ENCODE results near the gene ATOX1. TPM values are rescaled to one million over a fixed set of nuclear protein-coding genes. Genes with fewer than 3 reads are reported as not detected.
A peak's percentile ranks its signal among the peaks of the same experiment; 100 is the strongest.
"Not testable (repeated sequence)": the region's sequence is repeated elsewhere in the genome, so short reads cannot be mapped to it uniquely, and the experiment has no call there.

The ATOX1 gene
- total and polyA plus RNA-seq, 2 experiments from 2014 or later: 68.2 to 190 TPM

GRCh38 chr5:151703780-151704179 is 54.7 kb downstream of the ATOX1 start:
- H3K4me1 ChIP-seq (ENCODE audit: low read depth): no peaks in the 10 kb centered on the region
- no peak for TF ChIP-seq CTCF (IDR thresholded peaks at IDR 0.05; ENCODE audit: low read depth, low read length)
- no peaks in the 10 kb centered on the region for H3K36me3 ChIP-seq
- H3K27me3 ChIP-seq: no peaks in the 10 kb centered on the region
- no peak overlapping the region for H3K27ac ChIP-seq
- H3K4me3 ChIP-seq: no peak overlapping the region
- no peaks in the 10 kb centered on the region for H3K9me3 ChIP-seq (ENCODE audit: low read depth)
- DNase-seq (ENCODE audit: low read depth in 1 of 2, low spot score in 1 of 2): no peak

DNA sequence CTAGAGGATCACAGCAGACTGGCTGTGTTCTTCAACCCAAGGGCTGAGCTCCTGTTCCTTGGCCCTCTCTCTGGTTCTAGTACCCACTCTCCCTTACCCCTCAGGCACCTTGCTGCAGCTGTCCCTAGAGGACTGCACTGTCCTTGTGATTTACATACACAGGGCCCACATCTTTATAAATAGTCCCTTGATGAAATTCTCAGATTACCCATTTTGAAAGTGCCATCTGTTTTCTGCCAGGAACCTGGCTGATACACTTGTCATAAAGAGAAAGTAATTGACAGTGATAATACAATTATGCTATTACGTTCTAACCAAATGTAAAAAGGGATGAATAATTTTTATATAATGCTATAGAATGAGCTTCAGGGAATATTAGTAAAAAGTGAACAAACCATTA is 55.2 kb downstream of the ATOX1 start:
- no peaks in the 10 kb centered on the region for H3K9me3 ChIP-seq (ENCODE audit: low read depth)
- no peak for TF ChIP-seq CTCF (IDR thresholded peaks at IDR 0.05; ENCODE audit: low read depth, low read length)
- no peak for DNase-seq (ENCODE audit: low read depth in 1 of 2, low spot score in 1 of 2)
- no peaks in the 10 kb centered on the region for H3K27me3 ChIP-seq
- H3K4me3 ChIP-seq: no peak overlapping the region
- H3K4me1 ChIP-seq (ENCODE audit: low read depth): no peaks in the 10 kb centered on the region
- H3K36me3 ChIP-seq: no peaks in the 10 kb centered on the region
- H3K27ac ChIP-seq: no peak overlapping the region

DNA sequence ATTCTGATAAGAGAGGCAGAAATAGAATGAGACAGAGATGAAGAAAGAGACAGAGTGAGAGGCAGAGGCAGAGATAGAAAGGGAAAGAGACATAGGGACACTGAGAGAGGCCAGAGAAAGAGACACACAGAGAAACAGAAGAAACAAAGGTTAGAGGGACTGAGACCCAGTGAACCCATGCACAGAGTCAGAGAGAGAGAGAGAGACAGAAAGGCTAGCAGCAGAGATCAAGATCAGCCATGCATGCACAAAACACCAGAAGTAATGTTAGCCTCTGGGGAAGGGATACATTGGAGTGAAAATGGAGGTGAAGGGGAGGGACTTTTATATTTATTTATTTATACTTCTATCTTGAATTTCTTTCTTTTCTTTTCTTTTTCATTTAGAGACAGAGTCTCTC is 57.6 kb downstream of the ATOX1 start:
- DNase-seq (ENCODE audit: low read depth in 1 of 2, low spot score in 1 of 2): no peak
- no peak for TF ChIP-seq CTCF (IDR thresholded peaks at IDR 0.05; ENCODE audit: low read depth, low read length)
- Histone ChIP-seq H3K4me1 (ENCODE audit: low read depth) (peaks cover 5% of the 10 kb centered on the region), H3K27ac (no peak overlapping the region), H3K27me3 (no peaks in the 10 kb centered on the region), H3K36me3 (no peaks in the 10 kb centered on the region), H3K9me3 (ENCODE audit: low read depth) (no peaks in the 10 kb centered on the region), H3K4me3 (no peak overlapping the region)

DNA sequence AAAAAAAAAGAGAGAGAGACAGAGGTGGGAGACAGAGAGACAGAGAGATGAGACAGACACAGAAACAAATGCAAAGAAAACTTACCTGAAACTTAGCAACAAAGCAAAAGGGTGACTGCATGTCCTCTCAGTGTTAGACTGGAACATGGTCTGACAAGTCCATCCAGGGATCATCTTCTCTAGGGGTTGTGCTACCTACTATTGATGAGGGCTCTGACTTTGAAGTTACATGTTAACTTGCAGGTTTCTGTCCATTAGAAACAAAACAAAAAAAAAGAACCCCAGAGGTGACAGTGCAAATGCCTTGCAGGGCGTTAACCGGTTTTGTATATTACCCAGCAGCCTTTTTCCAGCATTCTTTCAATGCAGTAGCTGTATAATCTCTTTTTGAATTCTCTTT is 58.1 kb downstream of the ATOX1 start:
- no peak for DNase-seq (ENCODE audit: low read depth in 1 of 2, low spot score in 1 of 2)
- Histone ChIP-seq H3K27me3 (no peaks in the 10 kb centered on the region), H3K27ac (no peak overlapping the region), H3K4me3 (no peak overlapping the region), H3K4me1 (ENCODE audit: low read depth) (peaks cover 5% of the 10 kb centered on the region), H3K36me3 (no peaks in the 10 kb centered on the region), H3K9me3 (ENCODE audit: low read depth) (no peaks in the 10 kb centered on the region)
- TF ChIP-seq CTCF (IDR thresholded peaks at IDR 0.05; ENCODE audit: low read depth, low read length): no peak

GRCh38 chr5:151699071-151699901 is 59.1 kb downstream of the ATOX1 start:
- Histone ChIP-seq H3K9me3 (ENCODE audit: low read depth) (no peaks in the 10 kb centered on the region), H3K4me1 (ENCODE audit: low read depth) (peaks cover 5% of the 10 kb centered on the region), H3K4me3 (no peak overlapping the region), H3K27me3 (no peaks in the 10 kb centered on the region), H3K27ac (no peak overlapping the region), H3K36me3 (no peaks in the 10 kb centered on the region)
- peak in 1 of 2 donors; percentile 98 for DNase-seq (ENCODE audit: low read depth in 1 of 2, low spot score in 1 of 2)
- no peak for TF ChIP-seq CTCF (IDR thresholded peaks at IDR 0.05; ENCODE audit: low read depth, low read length)

DNA sequence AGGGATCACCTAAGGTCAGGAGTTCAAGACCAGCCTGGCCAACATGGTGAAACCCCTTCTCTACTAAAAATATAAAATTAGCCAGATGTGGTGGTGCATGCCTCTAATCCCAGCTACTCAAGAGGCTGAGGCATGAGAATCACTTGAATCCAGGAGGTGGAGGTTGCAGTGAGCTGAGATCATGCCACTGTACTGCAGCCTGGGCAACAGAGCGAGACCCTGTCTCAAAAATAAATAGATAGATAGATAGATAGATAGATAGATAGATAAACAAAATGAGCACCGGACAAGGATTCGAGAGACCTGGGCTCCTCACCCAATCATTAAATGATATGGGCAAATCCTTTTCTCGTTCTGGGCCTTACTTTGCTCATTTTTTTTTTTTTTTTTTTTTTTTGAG is 60.4 kb downstream of the ATOX1 start:
- H3K4me3 ChIP-seq; H3K27me3 ChIP-seq; H3K9me3 ChIP-seq (ENCODE audit: low read depth); H3K36me3 ChIP-seq; H3K4me1 ChIP-seq (ENCODE audit: low read depth); DNase-seq (ENCODE audit: low read depth in 1 of 2, low spot score in 1 of 2); H3K27ac ChIP-seq: not testable (repeated sequence)
